Pons (tissue), 1 donor: ENCODE results near the gene ZNF385A.

ENCODE experiments used
- DNase-seq: peaks from one replicate; pipeline ENCODE4 v3.0.0-alpha.2; 2016; ENCODE audit warnings: low spot score

ZNF385A gene

DNA sequence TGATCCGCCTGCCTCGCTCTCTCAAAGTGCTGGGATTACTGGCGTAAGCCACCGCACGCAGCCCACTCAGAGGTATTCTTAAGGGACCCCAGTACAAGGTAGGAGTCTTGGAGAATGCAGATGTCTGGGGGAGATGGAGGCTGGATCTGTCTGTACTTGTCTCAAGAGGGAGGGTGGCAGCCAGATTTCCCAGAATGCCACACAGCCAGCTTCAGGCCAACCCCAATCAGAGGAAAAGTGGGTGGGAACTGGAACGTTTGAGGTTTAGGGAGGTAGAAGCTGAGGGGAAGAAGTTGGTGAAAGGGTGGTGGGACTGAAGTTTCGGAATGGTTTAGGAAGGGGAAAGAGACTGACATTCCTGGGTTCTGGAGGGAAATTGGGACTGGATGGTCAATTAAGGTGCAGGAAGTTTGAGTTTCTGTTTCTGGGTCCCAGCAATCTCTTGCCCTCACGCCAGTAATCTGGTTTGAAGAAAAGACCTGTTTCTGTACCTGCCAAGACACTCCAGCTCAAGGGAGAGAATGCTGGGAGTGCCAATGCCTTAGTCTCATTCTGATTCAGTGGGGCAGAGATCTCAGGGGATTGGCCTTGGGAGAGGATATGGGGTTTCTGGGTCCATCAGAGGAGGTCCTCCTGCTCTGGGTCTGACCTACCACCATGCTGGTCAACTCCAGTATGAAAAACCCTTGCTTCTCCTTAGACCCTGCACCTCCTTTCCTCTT is 8.1 kb upstream of the ZNF385A start:
- no peak for DNase-seq

DNA sequence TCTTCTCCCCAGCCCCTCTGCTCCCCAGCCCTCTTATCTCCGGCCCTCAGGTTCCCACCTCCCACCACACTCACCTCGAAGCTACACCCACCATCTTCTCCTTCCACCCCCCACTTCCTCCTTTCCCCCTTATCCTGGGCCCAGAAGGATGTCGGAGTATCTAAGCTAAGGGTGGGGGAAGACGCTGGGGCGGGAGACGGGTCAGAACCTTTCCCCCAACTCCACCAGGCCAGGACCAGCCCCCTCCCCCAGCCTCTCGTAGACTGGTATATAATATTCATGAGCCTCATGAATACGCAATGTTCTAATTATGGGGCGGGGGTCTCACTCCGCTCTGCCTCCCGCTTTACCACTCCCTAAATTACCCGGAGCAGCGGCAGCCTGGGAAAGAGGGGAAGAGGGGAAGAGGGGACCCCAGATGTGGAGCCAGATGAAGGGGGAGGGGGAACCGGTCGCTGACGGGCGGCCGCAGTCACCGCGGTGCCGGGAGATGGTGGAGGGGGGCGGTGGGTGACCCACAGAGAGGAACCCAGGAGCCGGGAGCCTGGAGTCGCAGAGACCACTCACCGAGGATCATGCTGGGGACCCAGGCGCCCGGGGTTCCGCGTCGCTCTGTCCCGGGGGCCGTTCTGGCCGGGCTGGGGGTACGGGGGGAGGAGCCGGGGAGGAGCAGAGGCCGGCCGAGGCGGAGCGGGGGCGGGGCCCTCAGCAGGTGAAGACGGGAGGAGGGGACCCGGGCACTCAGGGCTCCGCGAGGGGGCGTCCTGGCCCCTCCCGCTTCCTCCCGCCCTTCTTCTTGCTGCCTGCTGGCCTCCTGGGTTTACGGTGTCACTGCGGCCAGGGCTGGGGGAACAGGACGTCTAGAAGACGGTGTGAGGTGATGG is 6.4 kb upstream of the ZNF385A start:
- DNase-seq, result no peak

DNA sequence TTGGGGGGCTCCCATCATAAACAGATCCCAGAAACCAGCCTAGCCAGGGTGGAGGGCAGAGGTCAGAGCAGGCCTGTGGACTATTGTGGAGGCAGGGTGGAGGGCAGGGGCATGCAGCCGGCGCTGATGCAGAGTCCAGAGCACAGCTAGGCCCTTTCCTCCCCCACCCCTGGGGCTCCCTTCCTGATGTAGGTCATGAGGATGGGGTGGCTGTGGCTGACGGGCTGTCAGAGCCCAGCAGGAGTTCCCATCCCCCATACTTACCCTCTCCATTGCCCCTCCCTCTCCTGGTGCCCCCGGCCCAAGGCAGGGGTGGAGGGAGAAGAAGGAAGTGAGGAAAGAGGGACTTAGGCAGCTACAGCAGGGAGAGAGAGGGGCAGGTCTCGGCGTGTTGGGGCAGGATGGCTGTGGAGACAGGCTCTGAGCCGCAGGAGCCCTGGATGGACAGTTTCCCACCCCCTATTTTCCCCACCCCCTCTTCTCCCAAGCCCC is 5.7 kb upstream of the ZNF385A start:
- no peak for DNase-seq

DNA sequence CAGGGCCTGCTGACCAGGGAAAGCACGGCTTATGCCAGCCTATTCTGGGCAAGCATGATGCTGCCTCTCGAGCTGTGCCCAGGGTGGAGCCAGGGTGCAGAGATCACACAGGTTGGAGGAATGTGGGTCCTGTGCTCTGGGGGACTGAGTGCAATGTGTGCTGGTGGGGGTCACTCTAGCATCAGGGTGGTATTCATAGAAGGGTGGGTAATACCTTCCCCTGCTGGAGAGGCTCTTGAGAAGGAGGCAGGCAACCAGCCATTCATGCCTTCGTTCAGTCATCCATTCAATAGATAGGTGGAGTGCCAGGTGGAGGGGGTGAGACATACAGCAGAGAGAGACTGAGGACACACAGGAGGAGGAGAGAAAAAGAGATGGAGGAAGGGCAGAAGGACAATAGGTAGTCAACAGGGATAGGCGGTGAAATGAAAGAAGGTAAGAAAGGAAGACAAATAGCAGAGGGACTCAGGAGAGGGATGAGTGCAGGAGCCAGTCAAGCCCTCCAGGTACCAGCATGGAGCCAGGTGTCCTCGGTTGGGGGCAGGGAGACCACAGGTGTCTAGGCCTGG is 5.2 kb upstream of the ZNF385A start:
- DNase-seq, result no peak

- DNase-seq, result no peak
Observed at GRCh38 chr12:54389134-54389508, 4.6 kb upstream of the ZNF385A start.

DNA sequence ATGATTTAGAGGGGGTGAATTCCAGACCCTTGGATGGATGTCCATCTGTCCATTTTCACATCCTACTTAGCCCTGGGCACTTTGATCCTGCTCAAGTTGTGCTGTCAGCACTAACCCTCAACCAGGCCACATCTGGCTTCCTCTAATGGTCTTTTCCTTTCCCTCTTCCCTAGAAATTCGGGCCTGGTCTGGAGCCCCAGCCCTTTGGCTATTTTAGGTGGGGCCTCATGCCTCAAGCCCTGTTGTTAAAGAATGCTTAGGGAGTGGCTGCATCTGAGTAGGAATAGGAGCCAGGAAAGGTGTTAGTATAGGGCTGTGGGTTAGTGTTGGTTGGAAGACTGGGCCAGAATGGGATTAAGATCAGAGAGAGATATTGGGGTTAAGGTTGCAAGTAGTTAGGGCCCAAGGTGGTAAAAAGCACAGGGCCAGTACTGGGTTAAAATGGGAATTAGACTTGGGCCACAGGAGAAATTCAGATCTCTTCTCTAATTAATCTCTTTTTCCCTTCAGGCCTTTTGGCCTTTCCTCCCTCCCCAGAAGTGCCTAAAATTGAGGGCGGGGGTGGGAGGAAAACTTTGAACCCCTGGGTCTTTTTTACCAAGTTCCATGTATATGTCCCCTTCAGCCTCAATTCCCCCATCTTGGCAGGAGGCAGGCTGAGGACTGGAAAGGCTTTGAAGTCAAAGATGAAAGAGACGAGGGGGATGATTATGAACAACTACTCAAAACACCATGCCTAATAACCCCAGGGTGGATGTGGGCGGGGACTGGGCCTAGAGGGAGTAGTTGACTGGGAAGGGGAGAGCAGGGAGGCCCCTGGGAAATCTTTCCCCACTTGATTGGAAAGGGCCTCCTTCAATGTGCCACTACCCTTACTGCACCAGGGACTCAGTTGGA is 4.0 kb upstream of the ZNF385A start:
- DNase-seq, result no peak

- DNase-seq, result no peak
Observed at GRCh38 chr12:54387114-54387467, 2.6 kb upstream of the ZNF385A start.

DNA sequence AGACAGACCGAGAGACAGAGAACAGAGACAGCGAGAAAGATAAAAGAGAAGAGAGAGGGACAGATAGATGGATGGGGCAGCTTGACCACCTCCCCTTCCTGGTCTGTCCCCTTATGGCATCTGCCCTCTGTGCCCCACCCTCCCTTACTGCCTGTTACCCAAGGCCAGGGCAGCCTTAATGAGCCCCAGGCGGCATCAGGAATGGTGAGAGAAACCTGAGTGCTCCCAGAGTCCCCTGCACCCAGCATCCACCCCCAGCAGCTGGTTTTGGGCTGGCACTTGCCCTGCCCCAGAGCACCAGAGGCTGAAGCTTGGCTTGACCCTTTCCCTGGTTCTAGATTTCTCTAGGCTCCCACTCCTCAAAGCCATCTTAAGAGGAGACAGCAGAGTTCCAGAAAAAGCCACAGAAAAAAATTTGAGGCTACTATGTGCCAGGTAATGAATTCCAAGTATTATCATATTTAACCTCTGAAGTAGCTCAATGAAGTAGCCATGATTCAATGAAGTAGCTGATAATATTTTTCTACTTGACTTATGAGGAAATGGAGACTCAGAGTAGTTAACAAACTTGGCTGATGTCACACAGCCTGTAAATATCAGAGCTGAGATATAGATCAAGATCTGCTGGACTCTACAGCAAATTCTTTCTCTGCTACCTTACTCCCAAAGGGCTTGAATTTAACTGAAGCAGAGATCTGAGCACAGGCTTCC is 2.0 kb upstream of the ZNF385A start:
- DNase-seq, result no peak

DNA sequence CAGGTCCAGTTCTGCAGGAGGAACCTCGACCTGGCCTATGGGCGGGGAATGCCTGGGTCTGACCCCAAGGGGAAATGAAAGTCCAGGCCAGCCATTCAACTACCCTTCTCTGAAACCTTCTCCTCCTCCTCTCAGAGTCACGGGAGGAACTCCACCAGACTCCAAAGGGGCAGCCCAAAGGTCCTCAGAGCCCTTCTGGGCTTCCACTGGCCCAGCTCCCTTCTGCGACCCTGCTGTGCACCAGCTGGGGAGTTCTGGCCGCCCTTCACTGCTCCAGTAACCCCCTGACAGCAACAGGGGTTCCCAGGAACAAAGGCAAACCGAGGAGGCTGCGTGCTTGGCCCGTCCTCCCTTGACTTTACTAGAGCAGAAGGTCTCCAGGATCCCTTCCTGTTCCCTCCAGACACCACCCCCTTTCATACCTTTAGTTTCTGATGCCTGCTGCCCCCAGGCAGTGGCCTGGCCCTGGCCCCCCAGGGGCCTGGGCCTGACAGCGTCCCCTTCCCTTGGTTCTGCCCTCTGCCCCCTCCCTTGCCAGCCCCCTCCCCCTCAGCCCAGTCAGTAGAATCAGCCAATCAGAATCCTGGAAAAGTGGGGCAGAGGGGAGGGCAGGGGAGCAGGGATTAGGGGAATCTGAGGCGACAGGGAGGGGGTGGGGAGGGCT is 850 bp upstream of the ZNF385A start:
- DNase-seq, result peak; percentile 69

DNA sequence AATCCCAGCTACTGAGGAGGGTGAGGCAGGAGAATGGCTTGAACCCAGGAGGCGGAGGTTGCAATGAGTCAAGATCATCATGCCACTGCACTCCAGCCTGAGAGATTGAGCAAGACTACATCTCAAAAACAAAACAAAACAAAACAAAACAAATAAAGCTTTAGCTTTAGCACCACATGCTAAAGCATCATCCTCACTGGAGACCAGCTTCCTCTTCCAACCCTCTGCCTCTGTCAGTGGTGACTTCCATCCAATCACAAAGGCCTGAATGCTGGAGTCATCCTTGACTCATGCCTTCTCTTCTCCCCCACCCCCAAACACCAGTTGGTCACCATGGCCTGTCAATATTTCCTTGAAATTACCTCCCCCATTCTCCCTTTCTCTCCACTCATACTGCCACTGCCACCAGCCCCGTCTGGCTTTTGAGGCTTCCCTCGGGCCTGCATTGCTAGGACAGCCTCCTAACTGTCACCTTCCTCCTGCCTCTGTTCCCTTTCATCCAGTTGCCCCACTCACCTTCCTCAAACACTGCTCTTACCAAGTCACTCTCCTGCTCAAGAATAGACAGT is 1.4 kb downstream of the ZNF385A start:
- DNase-seq, result no peak

DNA sequence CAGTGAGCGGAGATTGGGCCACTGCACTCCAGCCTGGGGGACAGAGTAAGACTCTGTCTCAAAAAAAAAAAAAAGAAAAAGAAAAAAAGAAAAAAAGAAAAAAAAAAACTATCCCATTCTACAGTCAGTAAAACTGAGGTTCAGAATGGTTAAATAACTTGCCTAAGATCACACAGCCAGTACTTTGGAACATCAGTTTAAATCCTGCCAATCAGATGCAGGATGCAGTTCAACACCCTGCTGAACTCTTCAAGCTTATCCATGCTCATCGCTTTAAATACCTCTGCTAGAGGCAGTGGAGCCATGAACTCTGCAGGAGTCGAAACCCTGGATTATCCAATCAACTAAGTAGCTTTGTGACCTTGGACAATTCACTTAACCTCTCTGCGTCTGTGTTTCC is 3.4 kb downstream of the ZNF385A start:
- DNase-seq, result no peak

DNA sequence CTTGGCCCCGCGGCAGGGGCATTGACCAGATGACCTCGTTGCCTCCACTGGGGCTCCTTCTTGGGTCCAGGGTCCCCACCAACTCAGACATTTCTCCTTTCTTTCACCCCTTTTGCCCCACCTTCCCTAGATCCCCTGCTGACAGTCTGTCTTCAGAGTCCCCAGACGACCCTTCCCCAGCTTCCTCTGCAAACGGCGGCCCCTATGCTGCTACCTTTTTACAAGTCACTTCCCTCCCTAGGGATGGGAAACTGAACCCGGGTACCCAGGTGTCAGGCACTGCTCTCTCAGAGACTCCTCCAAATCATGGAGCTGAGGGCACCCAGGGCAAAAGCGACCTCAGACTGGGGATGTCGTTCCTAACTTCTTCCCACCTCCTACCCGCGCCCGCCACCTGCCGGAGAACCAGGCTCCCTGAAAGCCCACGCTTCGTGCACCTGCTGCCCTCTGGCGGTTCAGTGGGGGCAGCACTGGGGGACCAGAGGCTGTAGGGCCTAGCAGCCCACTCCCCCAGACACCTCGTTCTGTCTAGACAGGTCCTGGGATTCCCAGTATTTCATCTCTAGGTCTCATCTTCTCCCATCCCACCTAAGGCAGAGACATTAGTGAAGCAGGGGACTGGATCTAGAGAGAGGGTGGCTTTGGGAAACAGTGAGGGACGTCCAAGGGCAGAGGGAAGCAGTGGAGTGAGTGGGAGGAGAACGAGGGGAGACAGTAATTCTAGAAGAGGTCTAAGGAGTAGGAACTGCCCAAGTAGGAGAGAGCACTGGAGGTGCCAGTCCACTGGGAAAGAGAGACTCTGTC is 4.9 kb downstream of the ZNF385A start:
- DNase-seq, result peak; percentile 89

DNA sequence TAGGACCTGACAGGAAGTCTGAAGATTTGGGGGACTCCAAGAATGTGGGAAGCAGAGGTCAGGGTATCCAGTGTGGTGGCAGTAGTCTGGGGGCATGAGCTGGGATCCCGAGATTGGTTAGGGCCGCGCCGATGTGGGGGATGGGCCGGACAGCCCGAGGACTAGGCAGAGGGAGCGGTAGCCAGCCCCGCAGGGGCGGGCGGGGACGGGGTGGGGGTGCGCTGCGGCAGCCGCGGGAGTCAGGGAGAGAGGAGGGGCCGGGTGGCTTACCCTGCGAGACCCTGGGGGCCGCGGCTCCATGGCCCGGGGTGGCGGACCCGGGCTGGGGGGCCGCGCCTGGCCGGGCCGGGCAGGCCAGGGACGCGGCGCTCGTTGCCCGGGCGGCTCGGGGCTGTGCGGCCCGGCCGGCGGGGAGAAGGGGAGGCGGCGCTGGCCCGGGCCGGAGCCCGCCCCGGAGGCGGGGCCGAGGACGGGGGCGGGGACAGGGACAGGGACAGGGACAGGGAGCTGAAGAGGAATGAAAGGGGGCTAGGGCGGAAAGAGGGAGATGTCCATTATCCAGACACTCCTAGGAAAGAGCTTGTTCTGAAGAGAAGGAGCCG is 5.6 kb downstream of the ZNF385A start:
- DNase-seq, result no peak

DNA sequence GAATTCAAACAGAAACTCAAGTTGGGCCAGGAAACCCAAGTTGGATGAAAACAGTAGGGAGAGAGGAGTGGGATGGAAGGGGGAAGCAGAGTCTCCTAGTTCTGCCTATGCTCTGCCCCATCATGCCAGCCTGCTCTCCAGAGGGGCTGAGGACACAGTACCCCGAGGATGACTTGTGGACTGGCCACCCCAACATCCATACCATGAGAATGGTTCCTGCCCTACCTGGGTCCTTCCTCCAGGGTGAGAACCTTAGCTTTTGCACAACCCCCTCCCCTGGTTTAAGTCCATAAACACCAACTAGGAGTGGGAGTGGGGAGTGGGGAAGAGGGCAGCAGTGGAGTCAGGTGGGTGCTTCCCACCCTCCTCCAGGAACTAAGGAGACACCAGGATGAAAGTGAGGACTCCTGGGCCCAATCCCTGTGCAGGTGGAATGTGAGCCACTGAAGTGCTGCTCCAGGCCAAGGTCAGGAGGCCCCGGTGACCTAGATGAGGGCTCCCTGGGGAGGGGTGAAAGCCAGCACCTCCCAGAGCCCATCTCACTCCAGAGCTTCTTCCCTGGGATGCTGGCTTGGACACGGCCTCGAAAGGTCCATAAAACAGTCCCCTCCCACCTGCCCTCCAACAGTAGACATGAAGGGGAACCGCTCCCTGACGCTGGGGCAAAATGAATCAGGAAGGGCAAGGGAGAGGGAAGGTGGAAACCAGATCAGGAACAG is 6.6 kb downstream of the ZNF385A start:
- no peak for DNase-seq

- no peak for DNase-seq
Observed at GRCh38 chr12:54377007-54377406, 7.5 kb downstream of the ZNF385A start.

DNA sequence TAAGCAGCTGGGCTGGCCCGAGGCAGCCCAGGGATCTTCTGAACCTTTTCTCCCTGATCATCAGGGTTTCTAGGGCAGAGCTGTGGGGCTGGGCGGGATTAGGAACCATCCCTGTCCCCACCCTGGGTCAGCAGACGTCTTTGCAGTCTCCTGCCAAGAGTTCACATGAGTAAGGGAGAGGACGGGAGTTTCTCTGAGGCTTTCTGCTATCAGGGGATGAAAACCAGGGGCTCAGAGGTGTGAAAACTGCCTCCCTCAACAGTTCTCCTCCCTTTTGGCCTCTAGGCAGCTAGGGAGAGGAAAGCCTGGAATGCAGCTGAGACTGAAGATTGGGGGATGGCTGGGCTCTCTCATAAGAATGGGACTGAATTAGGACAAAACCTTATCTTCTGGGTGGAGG is 7.9 kb downstream of the ZNF385A start:
- no peak for DNase-seq

DNA sequence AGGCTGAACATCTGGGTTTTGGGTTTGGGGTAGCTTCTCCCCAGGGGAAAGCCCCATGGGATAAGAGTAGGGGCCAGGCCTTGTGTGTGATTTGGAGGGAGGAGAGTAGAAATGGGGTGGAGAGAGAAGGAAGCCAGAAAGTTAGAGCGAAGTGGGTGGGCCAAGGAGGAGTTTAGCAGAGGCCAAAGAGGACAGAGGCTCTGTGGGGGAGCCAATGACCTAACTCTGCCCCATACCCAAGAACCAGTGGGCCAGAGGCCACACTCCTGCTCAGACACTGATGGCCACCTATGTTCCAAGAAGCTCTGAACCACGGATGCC is 9.3 kb downstream of the ZNF385A start:
- no peak for DNase-seq

DNA sequence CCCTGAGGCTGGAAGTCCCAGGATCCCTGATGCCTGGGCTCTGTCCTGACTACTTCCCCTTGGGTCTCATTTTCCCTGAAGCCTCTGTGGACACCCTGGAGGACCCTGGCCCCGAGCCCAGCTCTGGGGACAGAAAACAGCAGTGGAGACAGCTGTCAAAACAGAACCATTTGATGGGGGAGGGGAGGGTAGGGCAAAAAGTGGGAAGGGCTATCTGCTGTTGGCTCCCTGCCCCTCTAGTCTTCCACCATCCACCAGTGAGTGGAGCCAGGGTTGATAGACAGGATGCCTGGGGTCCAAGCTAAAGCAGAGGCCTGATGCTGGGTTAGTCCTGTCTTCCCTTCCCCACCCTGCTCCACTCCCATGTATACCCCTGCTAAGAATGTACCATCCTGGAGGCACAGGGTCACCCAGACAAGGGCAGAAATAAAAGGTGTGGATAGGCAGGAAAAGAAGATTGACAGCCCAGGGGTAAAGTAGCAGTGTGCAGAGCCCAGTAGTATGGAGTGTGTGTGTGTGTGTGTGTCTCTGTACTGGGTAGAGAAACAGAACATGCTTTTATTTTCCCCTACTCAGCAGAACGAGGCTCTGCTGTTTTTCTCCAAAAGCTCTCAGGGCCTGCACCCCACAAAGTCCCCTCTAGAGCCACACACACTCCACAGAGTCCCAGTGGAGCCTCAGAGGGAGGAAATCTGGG is 9.8 kb downstream of the ZNF385A start:
- no peak for DNase-seq
